Stimulated activated CD8-positive, alpha-beta memory T cell treated with anti-CD3 and anti-CD28 coated beads, Interleukin-15, amount 100 ng/mL, for 24 hours (primary cell): ENCODE results near the gene ICOS.

Experiments
- DNase-seq: peaks from one replicate; pipeline ENCODE4 v3.0.0-alpha.2; 2020; ENCODE audit warnings: low read depth

Gene ICOS, protein sequence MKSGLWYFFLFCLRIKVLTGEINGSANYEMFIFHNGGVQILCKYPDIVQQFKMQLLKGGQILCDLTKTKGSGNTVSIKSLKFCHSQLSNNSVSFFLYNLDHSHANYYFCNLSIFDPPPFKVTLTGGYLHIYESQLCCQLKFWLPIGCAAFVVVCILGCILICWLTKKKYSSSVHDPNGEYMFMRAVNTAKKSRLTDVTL

GRCh38 chr2:203936535-203936934 lies at the start of gene ICOS:
Gene ICOS, plus strand, starts transcription at chr2:203936763. Its CDS starts 52 bp downstream, at chr2:203936815.
- DNase-seq = no peak

GRCh38 chr2:203887677-203888076 lies 48.9 kb upstream of the ICOS start:
- no peak for DNase-seq

DNA sequence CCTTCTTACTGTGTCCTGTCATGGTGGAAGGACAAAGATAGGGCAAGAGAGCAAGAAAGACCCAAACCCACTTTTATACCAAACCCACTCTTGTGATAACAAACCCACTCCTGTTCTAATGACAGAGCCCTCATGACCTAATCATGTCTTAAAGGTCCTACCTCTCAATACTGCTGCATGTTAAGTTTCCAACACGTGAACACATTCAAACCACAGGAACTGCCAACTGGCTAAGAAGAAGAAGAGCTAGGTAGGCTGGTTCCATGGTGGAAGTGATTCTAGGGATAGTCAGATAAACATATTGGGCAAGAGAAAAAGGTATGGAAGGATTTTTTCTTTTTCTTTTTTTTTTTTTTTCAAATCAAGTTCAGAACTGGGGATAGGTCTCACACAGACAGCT lies 47.0 kb upstream of the ICOS start:
- DNase-seq = no peak

GRCh38 chr2:203889944-203890343 lies 46.6 kb upstream of the ICOS start:
- DNase-seq = no peak

- no peak for DNase-seq
These were observed 45.8 kb upstream of the ICOS start for GRCh38 chr2:203890733-203891132.

GRCh38 chr2:203891474-203891873 lies 45.1 kb upstream of the ICOS start:
- no peak for DNase-seq

GRCh38 chr2:203892207-203892606 lies 44.4 kb upstream of the ICOS start:
- no peak for DNase-seq

GRCh38 chr2:203893401-203893800 lies 43.2 kb upstream of the ICOS start:
- DNase-seq = no peak

GRCh38 chr2:203893840-203894239 lies 42.7 kb upstream of the ICOS start:
- DNase-seq = no peak

DNA sequence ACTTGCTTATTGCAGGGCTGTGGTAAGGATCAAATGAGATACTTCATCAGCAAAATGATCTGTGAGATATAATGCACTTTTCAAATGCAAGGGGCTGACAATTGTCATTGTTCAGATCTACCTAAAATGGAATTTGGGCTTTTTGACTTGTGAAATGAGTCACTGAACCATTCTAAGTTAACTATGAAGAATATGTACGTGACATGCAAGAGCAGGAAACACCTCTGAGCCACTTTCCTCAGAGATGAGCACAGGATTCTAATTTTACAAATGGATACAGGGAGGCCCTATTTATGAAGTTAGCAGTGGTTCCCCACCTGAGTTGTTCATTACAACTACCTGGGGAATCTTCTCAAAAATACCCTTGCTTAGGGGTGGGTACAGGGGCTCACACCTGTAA lies 42.3 kb upstream of the ICOS start:
- no peak for DNase-seq

- no peak for DNase-seq
These were observed 39.0 kb upstream of the ICOS start for GRCh38 chr2:203897544-203897943.

DNA sequence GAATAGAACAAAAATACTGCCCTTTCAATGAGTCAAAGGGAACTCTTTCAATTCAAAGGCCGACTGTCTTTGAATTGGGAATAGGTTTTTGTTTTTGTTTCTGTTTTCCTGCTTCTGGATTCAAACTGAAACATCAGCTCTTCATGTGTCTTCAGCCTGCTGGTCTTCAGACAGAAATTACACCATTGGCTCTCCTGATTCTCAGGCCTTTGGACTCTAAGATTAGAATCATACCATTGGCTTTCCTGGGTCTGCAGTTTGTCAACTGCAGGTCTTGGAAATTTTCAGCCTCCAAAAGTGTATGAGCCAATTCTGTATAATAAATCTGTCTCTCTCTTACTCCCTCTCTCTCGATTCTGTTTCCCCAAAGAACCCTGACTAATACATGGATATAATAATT lies 37.9 kb upstream of the ICOS start:
- no peak for DNase-seq

DNA sequence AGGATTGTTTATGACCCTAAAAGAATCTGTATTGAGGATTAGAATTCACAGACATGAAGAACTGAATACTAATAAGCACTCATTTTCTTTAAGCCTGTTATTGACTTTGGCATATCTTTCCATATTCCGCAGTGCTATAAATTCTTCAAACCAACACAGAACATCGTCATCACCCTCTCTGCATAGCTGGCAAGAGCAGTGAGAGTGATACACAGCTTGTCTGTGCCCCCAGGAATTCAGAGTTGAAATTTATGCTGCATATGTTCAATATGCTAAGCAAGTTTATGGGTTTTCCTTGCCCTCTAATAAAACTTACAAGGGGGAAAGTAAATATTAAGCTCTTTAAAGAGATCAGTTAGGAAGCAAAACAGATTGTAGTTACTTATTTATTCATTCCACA lies 36.3 kb upstream of the ICOS start:
- no peak for DNase-seq

GRCh38 chr2:203904022-203904421 lies 32.5 kb upstream of the ICOS start:
- DNase-seq = no peak

DNA sequence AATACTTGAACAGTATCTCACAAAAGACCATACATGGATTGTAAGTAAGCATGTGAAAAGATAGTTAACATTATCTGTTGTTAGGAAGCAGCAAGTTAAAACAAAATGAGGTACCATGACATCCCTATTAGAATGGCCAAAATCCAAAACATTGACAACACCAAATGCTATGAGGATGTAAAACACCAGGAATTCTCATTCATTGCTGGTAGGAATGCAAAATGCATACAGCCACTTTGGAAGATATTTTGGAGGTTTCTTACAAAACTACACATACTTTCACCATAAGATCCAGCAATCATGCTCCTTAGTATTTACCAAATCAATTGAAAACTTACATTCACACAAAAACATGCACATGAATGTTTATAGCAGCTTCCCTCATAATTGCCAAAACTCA lies 30.9 kb upstream of the ICOS start:
- no peak for DNase-seq

GRCh38 chr2:203908066-203908796 lies 28.3 kb upstream of the ICOS start:
- DNase-seq = no peak

- DNase-seq = no peak
These were observed 27.8 kb upstream of the ICOS start for GRCh38 chr2:203908797-203909185.

GRCh38 chr2:203909261-203909967 lies 27.1 kb upstream of the ICOS start:
- no peak for DNase-seq

GRCh38 chr2:203909974-203910373 lies 26.6 kb upstream of the ICOS start:
- no peak for DNase-seq

GRCh38 chr2:203913947-203914346 lies 22.6 kb upstream of the ICOS start:
- DNase-seq = no peak

- DNase-seq = no peak
These were observed 21.9 kb upstream of the ICOS start for GRCh38 chr2:203914546-203915182.

- DNase-seq = no peak
These were observed 21.3 kb upstream of the ICOS start for GRCh38 chr2:203915256-203915655.

- no peak for DNase-seq
These were observed 19.8 kb upstream of the ICOS start for GRCh38 chr2:203916756-203917155.
